Measurements from ENCODE around the gene MCC. TPM values are rescaled to one million over a fixed set of nuclear protein-coding genes. Genes with fewer than 3 reads are reported as not detected.

The MCC gene
- total and polyA plus RNA-seq, 2 of the 4 experiments (the other 2 are of a cell fraction) = 5.0 to 20.6 TPM

DNA sequence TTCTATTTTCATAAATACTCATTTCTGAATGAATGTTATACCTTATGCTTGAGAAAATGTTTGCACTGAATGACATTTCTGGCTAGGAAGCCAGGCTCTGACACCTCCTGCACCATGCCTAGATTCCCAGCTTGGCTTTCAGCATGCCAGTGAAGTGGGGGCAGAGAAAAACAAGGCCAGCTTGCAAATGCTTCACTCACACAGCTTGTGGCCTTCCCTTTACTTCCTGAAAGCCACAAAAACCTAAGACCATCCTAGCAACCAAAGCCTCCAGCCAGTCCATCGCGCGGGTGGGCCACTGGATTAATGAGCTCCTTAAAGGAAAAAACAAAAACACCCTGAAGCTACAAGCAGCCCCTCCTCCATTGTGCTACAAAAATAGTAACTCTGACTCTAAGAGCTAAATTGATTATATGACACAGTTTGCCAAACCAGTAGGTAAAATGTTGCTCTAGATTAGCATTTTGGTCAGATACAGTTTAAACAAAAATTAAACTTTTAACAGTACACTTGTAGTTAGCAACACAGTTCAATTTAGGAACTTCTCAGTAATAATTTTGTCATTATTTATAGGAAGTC is 213.3 kb downstream of the MCC start:
- no peaks in the 10 kb centered on the region for H3K9me3 ChIP-seq (ENCODE audit: control insufficient read depth, insufficient read depth, low read length)
- in situ Hi-C loops (cut with MboI; ENCODE audit: low sequenced_read_pairs) = no loop called here
- H2BK120ac ChIP-seq (ENCODE audit: low read depth, low read length) = no peak overlapping the region
- 0 out of 2 replicates have a peak, but pooled peaks cover 2% of the 10 kb centered on the region for H3K9me1 ChIP-seq (ENCODE audit: insufficient read depth, low read length)
- ATAC-seq (ENCODE audit: low read depth) (no peak), DNase-seq (no peak)
- no peak overlapping the region for H3K18ac ChIP-seq (ENCODE audit: low read depth, low read length)
- H3K4me1 ChIP-seq (ENCODE audit: control insufficient read depth, insufficient read depth, low read length) = peaks cover 11% of the 10 kb centered on the region
- H3K79me1 ChIP-seq (ENCODE audit: low read depth in 1 of 2, low read length in 2 of 2) = peaks cover 9 to 51% of the 10 kb centered on the region in 2 experiments; a peak in 3 of 4 replicates
- H4K91ac ChIP-seq (ENCODE audit: insufficient read depth, low read depth, low read length) = no peak overlapping the region
- H2BK15ac ChIP-seq (ENCODE audit: low read depth, low read length) = no peak overlapping the region
- CTCF ChIA-PET = no interaction called here
- no peak overlapping the region for H2BK5ac ChIP-seq (ENCODE audit: low read depth, low read length, poor library complexity, severe bottlenecking)
- H3K27ac ChIP-seq (ENCODE audit: insufficient read depth, low read length) = no peak overlapping the region
- intact Hi-C loops (cut with micrococcal nuclease) = loop anchor here (5.0 kb wide), 1 partner anchor 208 kb away; no protein-coding TSS in a partner anchor
- no peak overlapping the region for H2AK5ac ChIP-seq (ENCODE audit: low read depth, low read length)
- 0 out of 2 replicates have a peak overlapping the region, but pooled peaks have one; percentile 52 for H3K23ac ChIP-seq (ENCODE audit: low read depth, low read length)
- POLR2A ChIA-PET (ENCODE audit: unreplicated experiment) = interaction anchor here (0.6 kb wide), 1 partner anchor 298 kb away, joined by 3 read pairs; the partner anchor contains the start of gene DCP2
- TF ChIP-seq MXI1 (IDR thresholded peaks at IDR 0.05; ENCODE audit: borderline replicate concordance, low read depth, low read length) = no peak
- TF ChIP-seq RAD21 (IDR thresholded peaks at IDR 0.05; ENCODE audit: low read length) = no peak
- TF ChIP-seq SMC3 (IDR thresholded peaks at IDR 0.05; ENCODE audit: low read depth, low read length) = no peak
- no peak for TF ChIP-seq BHLHE40 (IDR thresholded peaks at IDR 0.05; ENCODE audit: low read depth, low read length)
- TF ChIP-seq FOS (IDR thresholded peaks at IDR 0.05; ENCODE audit: low read depth, low read length) = no peak
- no peak for TF ChIP-seq RCOR1 (IDR thresholded peaks at IDR 0.05; ENCODE audit: insufficient replicate concordance, low read length)
- no peak for TF ChIP-seq CEBPB (IDR thresholded peaks at IDR 0.05; ENCODE audit: low read depth, low read length)
- TF ChIP-seq RFX5 (IDR thresholded peaks at IDR 0.05; ENCODE audit: low read depth, low read length) = no peak
- TF ChIP-seq MAFK (IDR thresholded peaks at IDR 0.05; ENCODE audit: low read depth, low read length) = no peak
- TF ChIP-seq POLR2A (IDR thresholded peaks at IDR 0.05; ENCODE audit: low read depth, low read length) = no peak
- no peak for TF ChIP-seq ELK1 (IDR thresholded peaks at IDR 0.05; ENCODE audit: borderline replicate concordance, low read depth, low read length)
- no peak for TF ChIP-seq MAZ (IDR thresholded peaks at IDR 0.05; ENCODE audit: borderline replicate concordance, low read depth, low read length)
- TF ChIP-seq, protein P1, sequence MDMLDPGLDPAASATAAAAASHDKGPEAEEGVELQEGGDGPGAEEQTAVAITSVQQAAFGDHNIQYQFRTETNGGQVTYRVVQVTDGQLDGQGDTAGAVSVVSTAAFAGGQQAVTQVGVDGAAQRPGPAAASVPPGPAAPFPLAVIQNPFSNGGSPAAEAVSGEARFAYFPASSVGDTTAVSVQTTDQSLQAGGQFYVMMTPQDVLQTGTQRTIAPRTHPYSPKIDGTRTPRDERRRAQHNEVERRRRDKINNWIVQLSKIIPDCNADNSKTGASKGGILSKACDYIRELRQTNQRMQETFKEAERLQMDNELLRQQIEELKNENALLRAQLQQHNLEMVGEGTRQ (IDR thresholded peaks at IDR 0.05; ENCODE audit: low read depth, low read length) = no peak
- TF ChIP-seq CTCF (conservative IDR thresholded peaks at IDR 0.05; ENCODE audit: low read depth, low read length) = no peak
- H4K8ac ChIP-seq (ENCODE audit: low read depth in 2 of 2, low read length in 2 of 2) = no peak overlapping the region
- BruUV-seq (replicated peaks) = no TSS peak
- WGBS, 2 experiments (ENCODE audit: extremely low coverage in 2 of 2, insufficient read length in 1 of 2) = no CpG with 5 or more reads among the region's 3 CpGs
- H3K4ac ChIP-seq (ENCODE audit: low read depth, low read length) = no peak overlapping the region
- no peaks in the 10 kb centered on the region for H3K27me3 ChIP-seq (ENCODE audit: control insufficient read depth, insufficient read depth, low read length)
- H3K9ac ChIP-seq (ENCODE audit: low read depth, low read length) = no peak overlapping the region
- no peak overlapping the region for H2AK9ac ChIP-seq (replicated peaks; ENCODE audit: low read depth, low read length, poor library complexity)
- no peak overlapping the region for H3K4me2 ChIP-seq (ENCODE audit: low read depth, low read length)
- no peaks in the 10 kb centered on the region; the same call in 1 of the 2 replicates for H3K36me3 ChIP-seq (ENCODE audit: control insufficient read depth, insufficient read depth, low read length)
- peaks cover 30% of the 10 kb centered on the region for H4K20me1 ChIP-seq (ENCODE audit: insufficient read depth, low read length)
- H3K4me3 ChIP-seq (ENCODE audit: insufficient read depth, low read depth, low read length) = no peak overlapping the region
- H3K56ac ChIP-seq (ENCODE audit: extremely low read depth, insufficient read depth, low read length) = no peak overlapping the region
- no peak overlapping the region for H4K5ac ChIP-seq (ENCODE audit: low read depth, low read length)
- no peak overlapping the region for H3K14ac ChIP-seq (replicated peaks; ENCODE audit: low read depth, low read length)
- dilution Hi-C loops (cut with HindIII; ENCODE audit: low sequenced_read_pairs, unreplicated experiment) = no loop called here
- no peak overlapping the region for H2BK20ac ChIP-seq (ENCODE audit: low read depth, low read length)
- no peak overlapping the region for H2AFZ ChIP-seq (replicated peaks; ENCODE audit: low read length, poor library complexity)
